DMS 273 treated with DMSO at 0.1 percent for 48 hours (cell line): ENCODE results near the gene LCE1A.

ENCODE experiments used
- DNase-seq: peaks from one replicate; lab custom pipeline; 2025; lab: John Stamatoyannopoulos, UW

Gene LCE1A

DNA sequence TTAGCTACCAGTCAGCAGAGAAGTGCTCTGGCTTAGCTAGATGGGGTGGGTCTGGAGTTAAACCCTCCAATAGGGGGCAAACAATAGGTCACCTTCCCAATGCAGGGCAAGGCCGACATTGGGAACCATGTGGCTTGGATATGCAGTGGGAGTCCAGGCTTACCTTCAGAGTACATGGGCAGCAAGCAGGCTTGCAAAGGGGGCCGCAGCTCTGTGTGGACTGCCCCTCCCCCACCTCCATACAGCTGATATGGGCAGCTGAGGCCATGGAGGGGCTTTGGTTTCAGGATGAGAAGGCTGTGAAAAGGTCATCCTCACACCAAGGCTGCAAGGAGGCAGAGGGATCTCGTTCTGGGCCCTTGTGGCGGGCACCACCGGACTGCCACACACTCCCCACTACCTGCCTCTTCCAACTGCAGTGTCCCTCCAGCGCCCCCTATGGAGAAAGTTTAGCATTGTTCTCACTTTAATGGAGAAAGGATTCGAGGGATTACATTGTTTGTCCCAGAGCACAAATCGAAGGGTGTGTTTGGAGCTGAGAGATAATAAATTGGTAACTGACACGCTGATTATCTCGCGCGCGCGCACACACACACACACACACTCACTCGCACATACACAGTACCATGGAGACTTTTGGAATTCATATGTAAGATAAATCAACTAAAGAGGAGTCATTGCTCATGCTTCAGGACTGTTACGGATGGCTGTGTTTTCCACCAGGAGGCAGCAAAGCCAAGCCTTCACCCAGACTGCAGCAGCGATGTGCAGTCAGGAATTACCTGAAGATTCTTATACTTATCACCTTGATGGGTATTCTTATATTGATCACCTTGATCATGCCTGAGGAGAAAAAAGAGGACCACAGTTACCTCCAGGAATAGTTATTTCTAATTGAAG, 43.8 kb downstream of the LCE1A start:
- no peak for DNase-seq

DNA sequence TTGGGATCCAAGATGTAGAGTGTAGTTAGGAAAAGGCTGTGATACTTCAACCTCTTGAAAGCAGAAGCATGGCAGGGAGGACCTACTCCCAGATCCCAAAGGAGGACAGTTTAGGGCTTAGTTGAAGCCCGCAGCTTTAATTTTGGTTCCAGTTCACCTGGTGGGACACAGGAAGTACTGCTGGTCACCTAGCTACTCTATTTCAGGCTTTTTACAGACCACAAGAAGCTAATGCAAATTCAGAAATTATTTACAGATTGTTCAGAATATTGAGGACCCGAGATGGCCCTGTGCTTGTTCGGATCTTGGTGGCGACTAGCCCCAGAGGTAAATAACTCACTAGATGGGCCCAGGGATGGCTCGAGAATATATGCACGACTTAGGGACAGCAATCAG, 44.5 kb downstream of the LCE1A start:
- DNase-seq = no peak

DNA sequence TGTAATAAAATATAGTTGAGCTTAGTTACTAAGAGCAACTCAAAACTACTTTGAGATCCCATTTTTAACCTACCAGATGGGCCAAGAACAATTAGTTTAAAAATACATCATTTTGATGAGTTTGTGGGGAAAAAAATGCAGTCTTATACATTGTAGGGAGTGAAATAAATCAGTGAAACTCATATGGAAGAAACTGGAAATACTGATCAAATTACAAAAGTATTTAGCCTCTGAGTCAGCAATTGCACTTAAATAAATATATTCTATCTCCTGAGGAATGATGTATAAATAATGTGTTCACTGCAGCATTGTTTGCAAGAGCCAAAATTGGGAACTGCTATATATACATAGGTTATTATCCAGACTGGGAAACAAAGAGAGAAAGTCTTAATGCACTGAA, 46.2 kb downstream of the LCE1A start:
- DNase-seq = no peak

DNA sequence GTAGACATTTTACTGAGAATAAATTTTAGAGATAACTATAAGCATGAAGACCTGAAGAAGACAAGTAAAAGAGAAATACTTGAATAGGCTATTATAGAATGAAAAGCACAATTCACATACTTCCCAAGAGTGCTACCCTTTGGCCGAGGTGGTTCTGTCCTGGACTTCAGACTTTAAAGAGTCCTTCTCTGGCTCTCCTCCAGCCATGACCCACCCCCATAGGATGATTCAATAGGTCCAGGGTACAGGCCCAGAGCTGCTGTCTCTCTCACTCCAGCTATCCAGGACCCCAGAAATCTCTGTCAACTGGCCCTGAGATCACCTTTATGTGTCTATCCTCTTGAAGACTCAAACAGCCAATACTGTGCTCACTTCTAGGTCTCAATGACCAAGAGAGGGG, 49.6 kb downstream of the LCE1A start:
- DNase-seq = no peak
